Activated CD4-positive, alpha-beta T cell treated with anti-CD3 and anti-CD28 coated beads, Interleukin-10, Interleukin-2, amounts not matched to agents 100 ng/mL and 50 ng/mL, durations not matched to agents 16 hours and 8 hours (primary cell): ENCODE data around the gene SLPI.

Experiments used
- DNase-seq: peaks from one replicate; pipeline ENCODE4 v3.0.0-alpha.2; 2020

SLPI gene

GRCh38 chr20:45269754-45270270 is 15.4 kb upstream of the SLPI start:
- no peak for DNase-seq

GRCh38 chr20:45269056-45269455 is 14.7 kb upstream of the SLPI start:
- no peak for DNase-seq

- no peak for DNase-seq
These were observed 14.2 kb upstream of the SLPI start for GRCh38 chr20:45268531-45268930.

- no peak for DNase-seq
These were observed 12.6 kb upstream of the SLPI start for GRCh38 chr20:45266977-45267376.

- no peak for DNase-seq
These were observed 9.3 kb upstream of the SLPI start for GRCh38 chr20:45263556-45264266.

- no peak for DNase-seq
These were observed 4.3 kb upstream of the SLPI start for GRCh38 chr20:45258664-45259063.

GRCh38 chr20:45258259-45258658 is 3.9 kb upstream of the SLPI start:
- DNase-seq, result no peak

GRCh38 chr20:45257711-45258110 is 3.3 kb upstream of the SLPI start:
- DNase-seq, result no peak

- no peak for DNase-seq
These were observed 2.8 kb upstream of the SLPI start for GRCh38 chr20:45257161-45257560.

- no peak for DNase-seq
These were observed 1.1 kb downstream of the SLPI start for GRCh38 chr20:45253261-45253660.

GRCh38 chr20:45251884-45252560 is 2.3 kb downstream of the SLPI start:
- no peak for DNase-seq

GRCh38 chr20:45248609-45249008 is 5.8 kb downstream of the SLPI start:
- DNase-seq, result no peak

GRCh38 chr20:45247865-45248264 is 6.5 kb downstream of the SLPI start:
- no peak for DNase-seq

GRCh38 chr20:45246109-45246508 is 8.3 kb downstream of the SLPI start:
- DNase-seq, result no peak

GRCh38 chr20:45238139-45238538 is 16.2 kb downstream of the SLPI start:
- no peak for DNase-seq

- peak; percentile 11 for DNase-seq
These were observed 18.4 kb downstream of the SLPI start for GRCh38 chr20:45235995-45236394.

- DNase-seq, result no peak
These were observed 23.7 kb downstream of the SLPI start for GRCh38 chr20:45230631-45231030.

GRCh38 chr20:45229264-45230056 is 24.9 kb downstream of the SLPI start:
- peak; percentile 69 for DNase-seq

- DNase-seq, result no peak
These were observed 28.1 kb downstream of the SLPI start for GRCh38 chr20:45226287-45226686.

- no peak for DNase-seq
These were observed 31.2 kb downstream of the SLPI start for GRCh38 chr20:45223136-45223535.

GRCh38 chr20:45221076-45221475 is 33.3 kb downstream of the SLPI start, which contains the start of gene SEMG2:
SEMG2 (plus strand) TSS chr20:45221373; CDS start chr20:45221390, 17 bp downstream.
- DNase-seq, result no peak

- no peak for DNase-seq
These were observed 35.7 kb downstream of the SLPI start for GRCh38 chr20:45218636-45219035.

- no peak for DNase-seq
These were observed 36.2 kb downstream of the SLPI start for GRCh38 chr20:45218124-45218523.

GRCh38 chr20:45212836-45213235 is 41.5 kb downstream of the SLPI start:
- DNase-seq, result no peak
